Jurkat, Clone E6-1 (cell line): Measurements from ENCODE around the gene ZNF554. TPM values are rescaled to one million over a fixed set of nuclear protein-coding genes. Genes with fewer than 3 reads are reported as not detected.

ENCODE experiments used
- DNase-seq: peaks from one replicate; pipeline ENCODE4 v3.0.0-alpha.2; 2011; ENCODE audit warnings: low read depth, low spot score
- H3K4me3 ChIP-seq: 2 replicates; pipeline ENCODE4 v1.5.1; 2011; ENCODE audit warnings: mild to moderate bottlenecking, low read length, control low read depth, moderate library complexity
- polyA plus RNA-seq: library from polyadenylated mRNA; unstranded; fragments of >200 nt; gene quantifications from one replicate; pipeline ENCODE4 v1.2.1, GENCODE V29; 2012; ENCODE audit warnings: missing spikeins; ENCODE audit not compliant: insufficient read length, insufficient read depth

The ZNF554 gene
- 2.6 TPM for polyA plus RNA-seq

GRCh38 chr19:2819540-2820111 lies at the start of gene ZNF554:
ZNF554 (plus strand) TSS chr19:2819868; CDS start chr19:2820072, 204 bp downstream.
- peak within 1 kb of the TSS; percentile 84 for H3K4me3 ChIP-seq

GRCh38 chr19:2770055-2771013 lies 49.3 kb upstream of the ZNF554 start:
- no peak for DNase-seq
- no peak overlapping the region for H3K4me3 ChIP-seq

More at GRCh38 chr19:2819540-2820111, at the start of gene ZNF554:
- DNase-seq = peak; percentile 97

DNA sequence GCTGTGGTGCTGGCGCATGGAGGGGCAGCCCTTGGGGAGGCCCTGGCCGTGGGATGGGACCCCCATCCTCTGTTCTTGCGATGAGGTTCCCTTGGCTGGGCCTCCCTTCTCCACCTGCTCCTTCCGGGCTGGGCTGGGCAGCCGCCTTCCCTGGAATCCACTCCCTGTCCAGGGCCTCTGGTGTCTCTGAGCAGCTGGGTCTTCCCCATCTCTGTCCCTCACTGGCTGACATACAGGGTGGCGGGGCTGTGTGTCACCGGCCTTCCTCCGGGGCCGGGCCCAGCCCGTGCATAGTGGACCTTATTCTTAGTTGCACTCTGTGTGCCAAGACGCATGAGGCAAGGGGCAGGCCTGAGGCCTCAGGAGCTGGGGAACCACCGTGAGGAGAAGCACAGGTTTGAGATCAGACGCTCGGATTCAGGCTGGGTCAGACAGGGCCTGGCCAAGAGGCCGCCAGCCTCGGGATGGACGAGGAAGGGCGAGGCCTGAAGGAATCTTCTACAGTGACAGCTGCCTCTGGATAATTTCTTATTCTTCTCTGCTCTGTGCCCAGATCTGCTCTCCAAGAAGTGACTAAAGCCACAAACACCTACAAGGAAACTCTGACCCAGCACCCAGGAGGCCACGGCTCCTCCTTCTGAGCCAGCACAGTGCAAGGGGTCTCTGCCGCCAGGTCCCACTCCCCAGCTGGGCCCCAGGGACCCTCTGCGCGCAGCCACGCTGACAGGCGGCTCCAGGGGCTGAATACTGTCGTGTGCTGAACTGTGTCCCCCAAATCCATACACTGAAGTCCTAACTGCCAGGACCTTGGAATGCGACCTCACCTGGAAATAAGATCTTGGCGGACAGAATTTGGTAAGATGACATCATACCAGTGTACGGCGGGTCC lies 47.6 kb upstream of the ZNF554 start:
- DNase-seq = no peak
- H3K4me3 ChIP-seq = no peak overlapping the region

- DNase-seq = no peak
- H3K4me3 ChIP-seq = no peak overlapping the region
Measured at GRCh38 chr19:2774083-2774679, 45.5 kb upstream of the ZNF554 start.

DNA sequence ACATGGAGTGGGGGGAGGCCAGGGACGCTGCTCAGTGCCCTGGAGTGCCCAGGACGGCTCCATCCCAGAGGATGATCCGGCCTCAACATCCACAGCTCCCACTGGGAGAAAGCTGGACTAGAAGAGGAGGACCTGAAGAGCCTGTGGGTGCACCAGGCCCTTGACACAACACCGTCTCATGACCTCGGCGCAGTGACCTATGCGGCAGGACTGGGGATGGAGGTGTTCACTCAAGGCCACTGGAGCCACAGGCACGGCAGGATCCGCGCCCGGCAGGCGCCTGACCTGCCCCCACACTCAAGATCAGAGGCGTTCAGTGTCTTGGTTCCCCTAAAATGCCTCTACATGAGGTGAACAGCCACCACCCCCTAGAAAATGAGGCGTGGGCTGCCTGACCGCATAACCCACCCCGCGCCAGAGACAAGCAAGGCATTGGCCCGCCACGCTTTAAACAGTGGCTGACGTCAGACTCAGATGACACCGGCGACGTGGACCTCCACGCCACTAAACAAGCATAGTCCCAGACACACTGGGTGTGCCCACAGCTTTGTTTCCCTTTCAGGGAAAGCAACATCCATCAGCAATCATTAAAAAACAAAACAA lies 44.6 kb upstream of the ZNF554 start:
- no peak for DNase-seq
- H3K4me3 ChIP-seq = no peak overlapping the region

DNA sequence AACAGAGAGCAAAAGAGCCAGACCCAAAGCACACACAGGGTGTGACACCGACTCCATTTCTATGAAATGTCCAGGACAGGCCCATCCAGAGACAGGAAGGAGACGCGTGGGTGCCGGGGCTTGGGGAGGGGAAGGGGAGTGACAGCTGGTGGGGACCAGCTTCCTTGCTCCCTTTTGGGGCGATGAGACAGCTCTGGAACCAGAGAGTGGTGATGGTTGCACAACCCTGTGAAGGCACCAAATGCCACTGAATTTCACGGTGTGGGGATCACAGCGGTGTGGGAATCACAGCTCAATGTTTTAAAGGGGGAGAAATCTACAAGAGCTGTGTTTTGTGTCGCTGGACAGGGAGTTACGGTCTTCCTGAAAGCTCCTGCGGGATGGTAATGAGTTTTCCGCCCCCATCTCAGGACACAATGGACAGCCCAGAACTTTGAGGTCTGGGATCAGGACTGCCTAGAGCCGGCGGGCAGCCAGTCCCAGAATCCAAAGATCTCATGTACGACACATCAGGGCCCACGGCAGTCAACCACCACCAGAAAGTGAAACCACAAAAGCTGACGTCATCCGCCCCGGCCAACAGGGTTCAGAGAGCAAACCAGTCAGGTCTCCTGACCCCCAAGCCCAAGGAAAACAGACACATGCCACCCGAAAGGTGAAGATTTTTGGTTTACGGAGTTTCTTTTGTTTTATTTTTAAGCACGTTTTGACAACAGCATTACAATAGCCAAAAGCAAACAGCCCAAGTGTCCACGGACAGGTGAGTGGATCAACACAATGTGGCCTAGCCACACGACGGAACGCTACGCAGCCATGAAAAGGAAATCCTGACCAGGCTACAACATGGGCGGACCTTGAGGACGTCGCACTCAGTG lies 43.9 kb upstream of the ZNF554 start:
- no peak for DNase-seq
- no peak overlapping the region for H3K4me3 ChIP-seq

DNA sequence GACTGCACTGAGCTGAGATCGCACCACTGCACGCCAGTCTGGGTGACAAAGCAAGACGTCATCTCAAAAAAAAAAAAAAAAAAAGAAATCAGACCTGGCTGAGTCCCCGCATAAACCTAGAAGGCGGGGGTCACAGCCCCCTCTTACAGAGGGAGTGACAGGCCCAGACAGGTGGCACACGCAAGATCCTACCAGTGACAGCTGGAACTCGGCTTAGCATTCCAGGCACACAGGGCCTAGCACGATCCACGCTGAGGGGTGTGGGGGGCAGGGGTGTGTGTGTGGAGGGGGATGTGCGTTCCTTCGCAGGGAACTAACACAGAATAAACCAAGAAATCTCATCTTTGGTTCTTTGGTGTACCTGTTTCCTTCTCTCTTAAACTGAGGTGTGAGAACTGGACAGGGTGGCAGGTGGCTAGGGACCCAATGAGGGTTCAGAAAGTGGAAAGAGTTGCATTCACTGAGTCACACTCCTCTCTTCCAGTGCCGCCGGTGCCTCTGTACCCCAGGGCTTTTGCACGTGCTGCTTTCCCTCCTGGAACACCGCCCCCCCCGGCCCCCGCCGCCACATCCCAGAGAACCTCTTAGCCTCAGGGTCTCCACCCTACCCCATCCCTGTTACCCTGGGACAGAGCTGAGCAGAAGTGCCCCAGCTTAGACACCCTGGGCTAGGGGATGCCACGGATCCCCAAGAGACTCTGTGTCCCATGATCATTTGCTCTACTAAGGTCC lies 41.5 kb upstream of the ZNF554 start:
- H3K4me3 ChIP-seq = no peak overlapping the region
- no peak for DNase-seq

GRCh38 chr19:2779121-2779740 lies 40.4 kb upstream of the ZNF554 start:
- no peak overlapping the region for H3K4me3 ChIP-seq
- no peak for DNase-seq

- DNase-seq = no peak
- no peak overlapping the region for H3K4me3 ChIP-seq
Measured at GRCh38 chr19:2780284-2780683, 39.4 kb upstream of the ZNF554 start.

DNA sequence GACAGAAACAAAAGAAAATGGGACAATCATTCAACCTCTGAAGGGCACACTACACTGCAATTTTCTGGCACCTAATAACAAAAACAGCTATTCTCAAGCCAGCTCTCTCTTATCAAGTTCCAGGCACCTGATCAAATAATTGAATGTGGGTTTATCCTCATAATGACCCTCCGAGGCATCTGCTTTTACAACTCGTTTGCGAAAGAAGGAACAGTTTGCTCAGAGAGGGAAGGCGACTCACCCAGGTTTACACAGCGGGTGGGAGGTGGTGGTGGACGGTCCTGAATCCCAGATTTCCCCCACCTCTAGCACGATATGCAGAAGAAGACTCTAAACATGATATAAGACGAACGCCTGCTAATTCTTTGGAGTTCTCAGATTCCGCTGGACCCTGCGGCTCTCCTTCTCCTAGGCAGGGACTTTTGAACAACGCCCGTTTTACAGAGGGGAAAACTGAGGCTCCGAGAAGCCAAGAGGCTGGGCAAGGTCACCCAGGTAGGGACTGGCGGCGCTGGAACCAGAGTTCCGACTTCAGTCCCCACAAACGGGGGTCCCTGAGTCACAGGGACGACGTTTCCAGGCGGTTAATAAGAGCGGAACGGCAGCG lies 37.2 kb upstream of the ZNF554 start:
- no peak for DNase-seq
- peak overlapping the region; percentile 94 for H3K4me3 ChIP-seq

GRCh38 chr19:2782936-2783780 lies 36.5 kb upstream of the ZNF554 start, which contains the start of gene SGTA:
SGTA (minus strand) TSS chr19:2783273; CDS start chr19:2769068, 14,205 bp downstream.
- peak within 1 kb of the TSS; percentile 94 for H3K4me3 ChIP-seq
- peak; percentile 97 for DNase-seq

DNA sequence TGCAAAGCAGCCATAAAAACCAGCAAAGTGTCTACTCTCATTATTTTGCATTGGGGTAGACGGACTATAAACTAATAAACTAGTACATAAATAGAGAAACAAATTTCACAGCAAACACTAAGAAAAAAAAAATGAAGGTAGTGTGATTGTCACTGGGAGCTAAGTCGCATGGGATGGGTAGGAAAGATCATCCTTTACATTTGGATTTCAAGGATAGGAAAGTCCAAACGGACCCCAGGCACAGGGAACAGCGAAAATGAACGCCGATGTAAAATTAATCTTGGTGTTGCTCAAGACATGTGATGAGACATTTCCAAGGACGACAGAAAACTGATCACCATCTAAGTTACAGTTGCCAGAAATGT lies 35.9 kb upstream of the ZNF554 start:
- no peak for DNase-seq
- peak overlapping the region; percentile 94 for H3K4me3 ChIP-seq

DNA sequence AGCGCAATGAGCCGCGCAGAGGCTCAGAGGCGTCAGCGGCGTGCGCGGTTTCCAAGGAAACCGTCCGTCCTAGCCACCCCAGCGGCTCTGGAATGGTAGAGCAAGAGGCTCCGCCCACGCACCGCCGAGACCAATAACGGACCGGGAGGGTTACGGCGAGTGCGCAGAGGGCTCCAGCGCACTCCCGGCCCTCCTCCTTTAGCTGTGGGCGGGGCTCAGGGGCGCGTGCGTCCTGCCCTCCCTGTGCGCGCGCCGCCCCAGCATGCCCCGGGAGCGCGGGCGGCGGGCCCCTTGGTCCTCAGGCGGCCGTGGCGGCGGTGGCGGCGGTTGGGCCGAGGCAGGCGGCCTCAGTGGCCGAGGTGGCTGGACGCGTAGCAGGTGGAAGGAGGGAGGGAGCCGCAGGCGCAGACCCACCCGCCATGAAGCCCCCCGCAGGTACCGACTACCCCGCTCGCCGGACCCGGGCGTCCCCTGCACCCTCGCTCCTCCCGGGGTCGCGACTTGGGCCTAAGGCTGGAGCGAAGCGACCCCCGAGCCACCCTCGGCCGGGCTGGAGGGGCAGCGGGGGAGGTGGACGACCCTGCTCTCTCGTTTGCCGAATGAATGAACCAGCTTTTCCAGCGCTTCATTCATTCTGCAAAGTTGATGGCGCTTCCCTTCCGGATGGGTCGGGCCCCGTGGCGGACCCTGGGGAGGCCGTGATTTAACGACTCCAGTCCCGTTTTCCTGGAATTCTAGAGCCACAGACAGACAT lies 34.2 kb upstream of the ZNF554 start, which contains the start of gene THOP1:
THOP1 (plus strand) TSS at position 260 of the 754 bp plus-strand sequence; CDS start at position 420, 160 bp downstream.
- peak; percentile 97 for DNase-seq
- peak within 1 kb of the TSS; percentile 87 for H3K4me3 ChIP-seq

GRCh38 chr19:2787115-2787514 lies 32.6 kb upstream of the ZNF554 start:
- no peak for DNase-seq
- no peak overlapping the region for H3K4me3 ChIP-seq

DNA sequence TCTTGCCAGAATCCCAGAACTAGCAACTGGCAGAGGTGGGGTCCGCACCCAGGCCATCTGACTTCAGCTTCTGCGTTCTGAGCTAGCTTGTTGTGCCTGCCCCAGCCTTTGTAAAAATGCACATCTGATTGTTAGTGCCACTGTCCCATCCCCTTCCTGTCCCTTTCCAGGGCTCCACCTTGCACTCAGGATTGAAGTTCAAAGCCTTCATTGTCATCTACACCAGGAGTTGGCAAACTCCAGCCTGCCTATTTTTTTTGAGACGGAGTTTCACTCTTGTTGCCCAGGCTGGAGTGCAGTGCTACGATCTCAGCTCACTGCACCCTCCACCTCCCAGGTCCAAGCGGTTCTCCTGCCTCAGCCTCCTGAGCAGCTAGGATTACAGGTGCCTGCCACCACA lies 31.4 kb upstream of the ZNF554 start:
- DNase-seq = no peak
- no peak overlapping the region for H3K4me3 ChIP-seq
